DOHH2 (cell line): ENCODE measurements around the gene ELL2.

Source experiments
- H3F3A ChIP-seq: fragments of 200-600 bp; sonication (generic), shearing (Covaris generic); 2 replicates; pipeline ENCODE4 v1.6.0; 2016; ENCODE audit warnings: antibody characterized with exemption, mild to moderate bottlenecking; ENCODE audit not compliant: control insufficient read depth, insufficient read depth
- H3K27ac ChIP-seq: fragments of 200-600 bp; sonication (generic); 2 replicates; pipeline ENCODE4 v1.5.1; 2014; ENCODE audit warnings: low read depth, mild to moderate bottlenecking, low read length, moderate library complexity
- H3K27me3 ChIP-seq: fragments of 200-600 bp; sonication (generic); 2 replicates; pipeline ENCODE4 v1.6.1; 2014; ENCODE audit warnings: mild to moderate bottlenecking, low read length, mixed read lengths; ENCODE audit not compliant: control insufficient read depth
- H3K36me3 ChIP-seq: fragments of 200-600 bp; sonication (generic); 2 replicates; pipeline ENCODE4 v1.6.1; 2014; ENCODE audit warnings: mild to moderate bottlenecking, low read length, moderate library complexity, mixed read lengths; ENCODE audit not compliant: control insufficient read depth
- H3K4me1 ChIP-seq: fragments of 200-600 bp; sonication (generic); 2 replicates; pipeline ENCODE4 v1.6.1; 2014; ENCODE audit warnings: mild to moderate bottlenecking, low read length, mixed read lengths; ENCODE audit not compliant: control insufficient read depth
- H3K4me2 ChIP-seq: fragments of 200-600 bp; sonication (generic); 2 replicates; pipeline ENCODE4 v1.6.0; 2014; ENCODE audit warnings: mild to moderate bottlenecking, low read length, moderate library complexity
- H3K4me3 ChIP-seq: fragments of 200-600 bp; sonication (generic); 2 replicates; pipeline ENCODE4 v1.5.1; 2014; ENCODE audit warnings: mild to moderate bottlenecking, low read length, mixed read lengths
- H3K79me2 ChIP-seq: fragments of 200-600 bp; sonication (generic); 2 replicates; pipeline ENCODE4 v1.6.1; 2014; ENCODE audit warnings: mild to moderate bottlenecking, low read length, mixed read lengths; ENCODE audit not compliant: control insufficient read depth
- H3K9me2 ChIP-seq: fragments of 200-600 bp; sonication (generic); replicated peaks from 2 replicates; pipeline ENCODE4 v1.6.1; 2014; ENCODE audit warnings: mild to moderate bottlenecking, low read length, mixed read lengths; ENCODE audit not compliant: control insufficient read depth
- H3K9me3 ChIP-seq: fragments of 200-600 bp; sonication (generic); 2 replicates; pipeline ENCODE4 v1.6.1; 2014; ENCODE audit warnings: antibody characterized with exemption, low read length, mixed read lengths; ENCODE audit not compliant: control insufficient read depth, insufficient read depth
- H4K20me1 ChIP-seq: fragments of 200-600 bp; sonication (generic); 2 replicates; pipeline ENCODE4 v1.6.0; 2014; ENCODE audit warnings: low read depth, mild to moderate bottlenecking, antibody characterized with exemption, low read length, moderate library complexity; ENCODE audit not compliant: control insufficient read depth, insufficient read depth
- CTCF ChIP-seq: fragments of 200-600 bp; sonication (generic); IDR thresholded peaks from one replicate; pipeline ENCODE4 v1.5.1; 2014; ENCODE audit warnings: antibody characterized with exemption, mild to moderate bottlenecking, low read depth, low read length; ENCODE audit not compliant: poor library complexity, severe bottlenecking
- EZH2phosphoT487 ChIP-seq: fragments of 200-600 bp; sonication (generic); IDR thresholded peaks from 2 replicates; pipeline ENCODE4 v1.6.1; 2017; ENCODE audit warnings: borderline replicate concordance, mild to moderate bottlenecking, antibody characterized with exemption, low read length, moderate library complexity, mixed read lengths

The ELL2 gene

GRCh38 chr5:95841914-95842812 is 119.5 kb downstream of the ELL2 start:
- H3K4me1 ChIP-seq = peaks cover 10% of the 10 kb centered on the region
- H3K36me3 ChIP-seq = no peaks in the 10 kb centered on the region
- 0 out of 2 replicates have a peak, but pooled peaks cover under 1% of the 10 kb centered on the region for H3K27me3 ChIP-seq
- H3K4me2 ChIP-seq = no peak overlapping the region
- no peaks in the 10 kb centered on the region for H4K20me1 ChIP-seq
- H3K9me3 ChIP-seq = no peaks in the 10 kb centered on the region
- H3K9me2 ChIP-seq = no peaks in the 10 kb centered on the region
- H3K4me3 ChIP-seq = no peak overlapping the region
- H3F3A ChIP-seq = no peaks in the 10 kb centered on the region
- H3K79me2 ChIP-seq = no peaks in the 10 kb centered on the region
- TF ChIP-seq CTCF = no peak
- TF ChIP-seq EZH2phosphoT487 = no peak
- H3K27ac ChIP-seq = no peak overlapping the region

- TF ChIP-seq CTCF = no peak
- no peak for TF ChIP-seq EZH2phosphoT487
- no peaks in the 10 kb centered on the region for H3K79me2 ChIP-seq
- no peaks in the 10 kb centered on the region for H3F3A ChIP-seq
- H3K27me3 ChIP-seq = no peaks in the 10 kb centered on the region
- no peak overlapping the region for H3K27ac ChIP-seq
- H3K9me2 ChIP-seq = no peaks in the 10 kb centered on the region
- no peaks in the 10 kb centered on the region for H3K9me3 ChIP-seq
- no peaks in the 10 kb centered on the region for H4K20me1 ChIP-seq
- H3K4me3 ChIP-seq = no peak overlapping the region
- H3K4me1 ChIP-seq = peaks cover 15% of the 10 kb centered on the region
- no peak overlapping the region for H3K4me2 ChIP-seq
- H3K36me3 ChIP-seq = no peaks in the 10 kb centered on the region
These were observed 120.5 kb downstream of the ELL2 start for GRCh38 chr5:95840956-95841705.

- no peaks in the 10 kb centered on the region for H3K9me3 ChIP-seq
- H3K4me2 ChIP-seq = no peak overlapping the region
- H3K27ac ChIP-seq = no peak overlapping the region
- H3K79me2 ChIP-seq = no peaks in the 10 kb centered on the region
- H3K36me3 ChIP-seq = no peaks in the 10 kb centered on the region
- no peaks in the 10 kb centered on the region for H4K20me1 ChIP-seq
- peaks cover 3% of the 10 kb centered on the region; the same call in 1 of the 2 replicates for H3F3A ChIP-seq
- no peaks in the 10 kb centered on the region for H3K9me2 ChIP-seq
- H3K4me3 ChIP-seq = no peak overlapping the region
- H3K27me3 ChIP-seq = no peaks in the 10 kb centered on the region
- TF ChIP-seq CTCF = no peak
- peaks cover 24% of the 10 kb centered on the region for H3K4me1 ChIP-seq
These were observed 122.0 kb downstream of the ELL2 start for GRCh38 chr5:95839658-95840057.
